ENCODE results near the gene CLASP1. TPM values are rescaled to one million over a fixed set of nuclear protein-coding genes. Genes with fewer than 3 reads are reported as not detected.

Gene CLASP1
- total RNA-seq, 2 donors from 2014 or later: 86.7 to 138 TPM

DNA sequence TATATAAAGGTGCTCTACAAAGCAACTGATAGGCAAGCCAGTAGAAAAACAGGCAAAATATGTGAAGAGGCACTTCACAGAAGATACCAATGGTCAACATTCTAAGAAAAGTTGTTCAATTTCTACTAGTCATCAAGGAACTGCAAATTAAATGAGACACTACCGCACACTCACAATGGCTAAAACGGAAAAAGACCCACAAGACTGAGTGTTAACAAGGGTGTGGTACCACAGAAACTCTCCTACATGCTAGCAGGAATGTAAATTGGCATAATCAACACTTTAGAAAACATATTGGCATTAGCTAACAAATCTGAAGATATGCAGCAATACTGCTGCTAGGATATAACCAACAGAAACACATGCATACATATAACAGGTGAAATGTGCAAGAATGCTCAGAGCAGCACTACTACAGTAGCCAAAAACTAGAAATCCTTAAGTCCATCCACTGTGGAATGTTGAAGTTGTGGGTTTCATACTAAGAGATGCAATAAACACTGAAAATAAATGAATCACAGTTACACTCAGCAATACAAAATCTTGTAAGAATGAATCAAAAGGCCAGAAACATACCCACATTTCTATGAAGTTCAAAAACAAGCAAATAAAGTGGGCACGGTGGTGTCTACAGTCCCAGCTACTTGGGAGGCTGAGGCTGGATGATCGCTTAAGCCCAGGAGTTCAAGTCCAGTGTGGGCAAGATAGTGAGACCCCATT, 109.4 kb downstream of the CLASP1 start:
- ATAC-seq (replicated peaks): peak; percentile 85
- H3K4me3 Mint-ChIP-seq: peak overlapping the region; percentile 45
- peak overlapping the region; percentile 73 for H3K27ac Mint-ChIP-seq
- H3K4me1 Mint-ChIP-seq: peaks cover 28% of the 10 kb centered on the region
- no peaks in the 10 kb centered on the region for H3K36me3 Mint-ChIP-seq (ENCODE audit: low read depth)
- H3K9me3 Mint-ChIP-seq: no peaks in the 10 kb centered on the region
- no peaks in the 10 kb centered on the region for H3K27me3 Mint-ChIP-seq

DNA sequence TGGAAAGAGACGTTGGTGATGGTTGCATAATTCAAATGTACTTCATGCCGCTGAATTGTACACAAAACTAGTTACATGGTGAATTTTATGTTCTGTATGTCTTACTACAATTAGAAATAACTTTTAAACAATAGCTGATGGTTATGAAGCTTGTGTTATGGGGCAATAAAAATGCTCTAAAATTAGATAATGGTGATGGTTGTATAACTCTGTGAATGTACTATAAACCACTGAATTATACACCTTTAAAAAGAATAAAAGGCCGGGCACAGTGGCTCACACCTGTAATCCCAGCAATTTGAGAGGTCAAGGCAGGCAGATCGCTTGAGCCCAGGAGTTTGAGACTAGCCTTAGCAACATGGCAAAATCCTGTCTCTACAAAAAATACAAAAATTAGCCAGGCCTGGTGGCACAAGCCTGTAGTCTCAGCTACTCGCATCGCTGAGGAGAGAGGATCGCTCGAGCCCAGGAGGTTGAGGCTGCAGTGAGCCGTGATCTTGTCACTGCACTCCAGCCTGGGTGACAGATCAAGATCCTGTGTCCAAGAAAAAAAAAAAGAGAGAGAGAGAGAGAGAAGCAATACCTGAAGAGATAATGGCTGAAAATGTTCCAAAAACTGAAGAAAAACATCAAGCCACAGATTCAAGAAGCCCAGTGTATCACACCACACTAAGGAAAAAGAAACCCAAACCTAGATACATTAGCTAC, 112.3 kb downstream of the CLASP1 start:
- Mint-ChIP-seq H3K9me3 (no peaks in the 10 kb centered on the region), H3K36me3 (ENCODE audit: low read depth) (no peaks in the 10 kb centered on the region), H3K4me1 (peaks cover 29% of the 10 kb centered on the region), H3K27ac (no peak overlapping the region), H3K27me3 (no peaks in the 10 kb centered on the region), H3K4me3 (no peak overlapping the region)
- no peak for ATAC-seq (replicated peaks)

DNA sequence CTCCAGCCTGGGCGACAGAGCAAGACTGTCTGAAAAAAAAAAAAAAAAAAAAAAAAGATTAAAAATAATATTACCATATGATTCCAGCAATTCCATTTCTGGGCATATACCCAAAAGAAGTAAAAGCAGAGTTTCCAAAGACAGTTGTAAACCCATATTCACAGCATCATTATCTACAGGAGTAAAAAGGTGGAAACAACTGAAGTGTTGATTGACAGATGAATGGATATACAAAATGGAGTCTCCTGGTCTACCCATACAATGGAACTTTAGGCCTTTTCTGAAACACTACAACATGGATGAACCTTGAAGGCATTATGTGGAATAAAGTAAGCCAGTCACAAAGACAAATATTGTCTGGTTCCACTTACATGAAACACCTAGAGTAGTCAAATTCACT, 112.9 kb downstream of the CLASP1 start:
- no peaks in the 10 kb centered on the region for H3K27me3 Mint-ChIP-seq
- ATAC-seq (replicated peaks): no peak
- peaks cover 29% of the 10 kb centered on the region for H3K4me1 Mint-ChIP-seq
- no peaks in the 10 kb centered on the region for H3K9me3 Mint-ChIP-seq
- no peak overlapping the region for H3K4me3 Mint-ChIP-seq
- H3K27ac Mint-ChIP-seq: no peak overlapping the region
- H3K36me3 Mint-ChIP-seq (ENCODE audit: low read depth): peaks cover under 1% of the 10 kb centered on the region

DNA sequence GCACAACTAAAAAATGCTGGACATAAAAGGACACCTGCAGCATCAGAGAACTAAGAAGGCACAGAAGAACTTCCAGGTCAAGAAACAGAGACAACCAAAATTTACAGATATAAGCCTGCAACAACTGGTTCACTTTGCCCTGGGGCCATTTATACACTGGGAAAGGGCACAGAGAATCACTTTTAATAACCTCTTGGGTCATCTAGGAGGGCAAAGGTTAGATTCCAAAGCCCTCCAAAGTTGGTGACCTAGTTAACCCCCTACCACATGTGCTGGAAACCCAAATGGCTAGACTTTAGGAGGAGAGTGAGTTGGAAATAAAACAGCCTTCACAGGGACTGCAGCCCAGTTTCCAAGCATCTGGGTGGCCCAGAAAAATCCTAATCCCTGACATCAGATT, 115.3 kb downstream of the CLASP1 start:
- no peaks in the 10 kb centered on the region for H3K9me3 Mint-ChIP-seq

DNA sequence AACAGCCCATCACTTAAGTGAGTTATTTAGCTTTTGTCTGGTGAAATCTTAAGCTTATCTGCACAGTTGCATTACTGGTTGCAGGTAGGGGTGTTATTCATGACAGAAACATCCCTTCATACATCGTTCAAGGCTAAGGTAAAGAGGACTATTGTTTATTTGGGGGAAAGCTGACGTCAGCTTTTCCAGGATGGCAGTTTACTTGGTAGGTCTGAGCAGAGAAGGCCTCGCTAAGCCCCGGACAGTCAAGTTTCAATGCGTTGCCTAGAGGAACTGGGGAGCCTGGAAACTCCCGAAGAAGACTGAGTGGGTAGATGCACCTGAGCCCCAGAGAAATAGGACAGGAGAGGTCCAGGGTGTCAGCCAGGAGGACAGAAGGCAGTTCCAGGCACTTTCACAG, 116.4 kb downstream of the CLASP1 start:
- peak overlapping the region; percentile 62 for H3K27ac Mint-ChIP-seq
- H3K27me3 Mint-ChIP-seq: no peaks in the 10 kb centered on the region
- H3K36me3 Mint-ChIP-seq (ENCODE audit: low read depth): peaks cover 35% of the 10 kb centered on the region
- no peak for ATAC-seq (replicated peaks)
- peak overlapping the region; percentile 27 for H3K4me3 Mint-ChIP-seq
- peaks cover 32% of the 10 kb centered on the region for H3K4me1 Mint-ChIP-seq
- no peaks in the 10 kb centered on the region for H3K9me3 Mint-ChIP-seq

More for the DNA sequence above, 115.3 kb downstream of the CLASP1 start:
- Mint-ChIP-seq H3K27me3 (no peaks in the 10 kb centered on the region), H3K36me3 (ENCODE audit: low read depth) (peaks cover 24% of the 10 kb centered on the region), H3K4me1 (peaks cover 26% of the 10 kb centered on the region), H3K4me3 (no peak overlapping the region), H3K27ac (no peak overlapping the region)
- no peak for ATAC-seq (replicated peaks)

DNA sequence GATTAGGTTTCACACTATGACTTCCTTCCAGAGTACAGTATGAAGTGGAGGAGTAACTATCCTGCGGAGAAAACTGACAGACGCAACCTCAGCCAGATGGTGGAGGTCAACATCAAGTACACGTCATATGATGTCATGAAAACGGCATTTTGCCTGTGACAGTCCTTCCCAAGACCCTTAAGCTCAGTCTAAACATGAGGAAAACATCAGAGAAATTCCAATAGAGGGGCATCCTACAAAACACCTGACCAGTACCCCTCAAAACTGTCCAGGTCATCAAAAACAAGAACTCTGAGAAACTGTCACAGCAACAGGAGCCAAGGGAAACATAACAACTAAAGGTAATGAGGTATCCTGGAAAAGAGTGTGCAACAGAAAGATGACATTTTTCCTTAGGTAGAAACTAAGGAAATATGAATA, 116.9 kb downstream of the CLASP1 start:
- peaks cover 38% of the 10 kb centered on the region for H3K4me1 Mint-ChIP-seq
- no peak overlapping the region for H3K27ac Mint-ChIP-seq

DNA sequence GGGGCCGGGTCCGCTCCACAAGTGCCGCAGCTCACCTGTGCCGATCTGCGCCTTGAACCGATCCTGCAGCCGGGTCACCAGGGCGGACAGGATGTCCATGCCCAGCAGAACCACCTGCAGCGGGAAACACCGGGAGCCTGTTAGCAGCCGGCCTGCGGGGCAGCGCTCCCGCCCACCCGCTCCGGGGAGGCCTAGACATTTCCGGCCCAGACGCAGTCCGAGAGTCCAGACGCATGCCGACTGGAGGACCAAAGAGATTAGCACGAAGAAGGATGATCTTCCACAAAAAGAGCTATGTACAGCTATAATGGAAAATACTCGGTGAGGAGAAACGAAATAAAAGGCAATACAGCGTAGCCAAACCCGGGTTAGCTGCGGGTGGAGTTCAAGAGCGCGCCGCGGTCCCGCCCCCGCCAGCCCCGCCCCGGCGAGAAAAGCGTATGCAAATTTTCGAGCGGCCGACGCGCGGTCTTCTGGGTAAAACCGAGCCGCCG, 119.0 kb downstream of the CLASP1 start:
- H3K27ac Mint-ChIP-seq: peak overlapping the region; percentile 95
- ATAC-seq (replicated peaks): peak; percentile 57
- H3K36me3 Mint-ChIP-seq (ENCODE audit: low read depth): peaks cover 61% of the 10 kb centered on the region
- H3K4me3 Mint-ChIP-seq: peak overlapping the region; percentile 82
- H3K4me1 Mint-ChIP-seq: peaks cover 41% of the 10 kb centered on the region
- H3K27me3 Mint-ChIP-seq: no peaks in the 10 kb centered on the region
- no peaks in the 10 kb centered on the region for H3K9me3 Mint-ChIP-seq

More for the DNA sequence above, 116.9 kb downstream of the CLASP1 start:
- Mint-ChIP-seq H3K9me3 (no peaks in the 10 kb centered on the region), H3K36me3 (ENCODE audit: low read depth) (peaks cover 40% of the 10 kb centered on the region), H3K4me3 (peak overlapping the region; percentile 82), H3K27me3 (no peaks in the 10 kb centered on the region)
- ATAC-seq (replicated peaks): no peak

DNA sequence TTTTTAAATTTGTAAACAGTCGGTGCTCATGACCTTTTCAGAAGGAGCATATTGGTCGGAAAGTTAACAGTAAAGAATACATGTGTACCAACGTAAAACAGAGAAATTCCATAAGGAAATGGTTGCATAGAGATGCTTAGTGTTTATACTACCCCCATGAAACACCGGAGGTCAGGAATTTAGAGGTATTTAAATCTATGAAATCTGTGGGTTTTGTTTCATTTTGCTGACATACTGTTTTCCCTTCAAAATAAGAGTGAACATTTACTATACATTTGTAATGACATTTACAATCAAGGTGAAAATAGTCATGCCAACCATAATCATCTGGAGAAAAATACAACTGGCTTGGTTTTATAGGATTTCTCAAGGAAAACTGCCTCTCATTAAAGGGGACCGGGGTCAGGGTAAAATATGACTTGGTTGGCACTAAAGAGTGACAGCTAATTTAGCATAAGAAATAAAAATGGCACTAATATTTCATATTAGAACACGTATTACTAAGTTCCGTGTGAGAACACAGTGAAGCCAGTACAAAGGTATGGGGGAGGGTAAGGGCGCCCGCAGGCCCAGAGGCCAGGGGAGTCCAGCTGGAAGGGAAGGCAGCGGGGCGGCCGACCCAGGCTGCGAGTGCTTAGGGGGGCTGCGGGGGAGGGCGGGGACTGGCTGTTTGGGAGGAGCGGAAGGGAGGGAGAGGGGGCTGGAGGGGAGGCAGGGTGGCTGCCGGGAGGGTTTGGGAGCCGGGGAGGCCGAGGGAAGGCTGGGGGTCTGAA, 119.6 kb downstream of the CLASP1 start:
- H3K27me3 Mint-ChIP-seq: no peaks in the 10 kb centered on the region
- H3K9me3 Mint-ChIP-seq: no peaks in the 10 kb centered on the region
- no peak for ATAC-seq (replicated peaks)
- H3K36me3 Mint-ChIP-seq (ENCODE audit: low read depth): peaks cover 68% of the 10 kb centered on the region
- peak overlapping the region; percentile 95 for H3K27ac Mint-ChIP-seq
- H3K4me3 Mint-ChIP-seq: peak overlapping the region; percentile 82
- H3K4me1 Mint-ChIP-seq: peaks cover 43% of the 10 kb centered on the region

DNA sequence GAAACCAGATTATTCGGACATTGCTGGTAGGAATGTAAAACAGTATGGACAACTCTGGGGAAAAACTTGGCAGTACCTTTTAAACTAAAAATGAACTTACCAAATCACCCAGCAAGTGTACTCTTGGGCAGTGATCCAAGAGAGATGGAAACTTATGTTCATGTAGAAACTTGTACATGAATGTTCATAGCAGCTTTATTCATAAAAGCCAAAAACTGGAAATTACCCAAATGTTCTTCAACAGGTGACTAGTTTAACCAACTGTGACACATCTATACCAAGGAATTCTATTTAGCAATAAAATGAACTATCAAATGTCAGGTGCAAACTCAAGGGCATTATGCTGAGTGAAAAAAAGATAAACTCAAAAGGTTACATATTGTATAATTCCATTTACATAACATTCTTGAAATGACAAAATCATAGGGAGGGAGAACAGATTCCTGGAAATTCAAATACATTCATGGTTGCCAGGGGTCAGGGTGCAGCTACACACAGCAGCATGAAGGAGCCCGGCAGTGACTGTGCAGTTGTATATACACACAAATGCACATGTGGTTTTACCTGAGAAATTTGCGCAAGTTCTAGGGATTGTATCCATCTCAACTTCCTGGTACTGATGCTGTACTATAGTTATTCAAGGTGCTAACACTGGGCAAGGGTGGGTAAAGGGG, 122.1 kb downstream of the CLASP1 start:
- H3K4me1 Mint-ChIP-seq: peaks cover 38% of the 10 kb centered on the region
- H3K36me3 Mint-ChIP-seq (ENCODE audit: low read depth): peaks cover 91% of the 10 kb centered on the region

DNA sequence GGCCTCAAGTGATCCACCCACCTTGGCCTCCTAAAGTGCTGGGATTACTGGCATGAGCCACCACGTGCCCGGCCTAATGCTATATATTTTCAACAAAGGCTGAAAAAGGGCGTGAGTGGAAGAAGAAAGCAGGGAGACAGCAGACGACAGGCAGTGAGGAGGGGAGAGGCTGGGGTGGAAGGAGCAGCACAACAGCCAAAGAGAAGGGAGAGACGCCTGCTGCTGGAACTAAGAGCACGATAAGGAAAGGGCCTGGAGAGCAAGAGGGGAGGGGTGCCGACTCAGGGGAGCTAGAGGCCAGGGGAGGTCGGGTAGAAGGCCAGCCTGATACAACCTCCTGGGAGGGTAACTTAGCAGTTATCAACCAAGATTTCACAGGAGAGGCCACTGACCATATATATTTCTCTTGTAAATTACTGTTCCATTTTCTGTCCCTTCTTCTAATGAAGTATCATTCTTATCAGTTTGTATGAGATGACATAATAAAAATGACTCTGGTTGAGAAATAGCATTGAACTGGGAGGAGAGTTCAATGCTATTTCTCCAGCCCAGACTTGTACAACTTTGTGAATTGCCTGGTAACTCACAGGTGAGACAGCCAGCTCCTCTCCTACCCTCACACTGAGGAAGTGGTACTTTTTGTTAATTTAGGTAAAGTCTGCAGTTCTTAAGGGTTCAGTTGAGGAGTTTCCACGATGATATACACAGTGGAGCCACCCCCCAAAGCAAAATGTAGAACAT, 124.4 kb downstream of the CLASP1 start:
- H3K4me1 Mint-ChIP-seq: peaks cover 33% of the 10 kb centered on the region
- no peak for ATAC-seq (replicated peaks)
- H3K4me3 Mint-ChIP-seq: no peak overlapping the region
- H3K27ac Mint-ChIP-seq: no peak overlapping the region
- peaks cover 99% of the 10 kb centered on the region for H3K36me3 Mint-ChIP-seq (ENCODE audit: low read depth)
- H3K27me3 Mint-ChIP-seq: no peaks in the 10 kb centered on the region
- H3K9me3 Mint-ChIP-seq: no peaks in the 10 kb centered on the region

More for the DNA sequence above, 122.1 kb downstream of the CLASP1 start:
- Mint-ChIP-seq H3K27me3 (no peaks in the 10 kb centered on the region), H3K27ac (peak overlapping the region; percentile 95), H3K9me3 (no peaks in the 10 kb centered on the region), H3K4me3 (peak overlapping the region; percentile 82)
- peak; percentile 55 for ATAC-seq (replicated peaks)

DNA sequence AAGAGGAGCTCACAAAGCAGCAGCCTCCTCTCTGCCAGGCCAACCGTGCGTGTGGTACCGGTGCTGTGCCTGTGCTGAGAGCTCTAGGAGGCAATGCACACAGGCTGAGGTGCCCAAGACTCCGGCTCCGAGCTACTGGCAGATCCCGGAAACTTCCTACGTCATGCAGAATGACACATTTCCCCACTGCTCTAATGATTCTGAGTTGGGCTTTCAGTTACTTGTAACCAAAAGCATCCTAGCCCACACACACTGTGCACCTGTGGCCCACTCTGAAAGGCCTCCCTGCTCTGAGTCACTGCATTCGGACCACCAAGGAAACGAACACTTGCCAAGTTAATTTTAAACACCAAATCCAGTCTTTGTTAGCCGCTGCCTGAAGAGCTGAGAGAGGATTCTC, 127.9 kb downstream of the CLASP1 start:
- Mint-ChIP-seq H3K36me3 (ENCODE audit: low read depth) (peaks cover 99% of the 10 kb centered on the region), H3K27me3 (no peaks in the 10 kb centered on the region), H3K27ac (no peak overlapping the region), H3K4me1 (peaks cover 13% of the 10 kb centered on the region), H3K9me3 (no peaks in the 10 kb centered on the region), H3K4me3 (no peak overlapping the region)
- ATAC-seq (replicated peaks): no peak

DNA sequence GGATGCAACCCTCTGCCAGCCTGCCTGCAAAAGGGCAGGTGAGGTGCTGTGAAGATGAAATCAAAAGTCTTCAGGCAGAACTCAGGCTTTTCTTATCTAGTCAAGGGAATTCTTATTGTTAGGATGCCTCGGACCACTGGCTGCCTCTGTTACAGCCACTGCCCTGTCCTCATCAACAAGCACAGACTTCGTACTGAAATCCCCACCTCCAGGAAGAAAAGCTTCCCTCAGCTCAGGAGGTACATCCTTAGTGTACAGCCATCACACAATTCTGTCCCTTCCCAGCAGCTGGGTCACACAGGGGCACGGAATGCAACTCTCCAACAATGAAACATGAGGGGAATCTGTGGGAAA, 128.6 kb downstream of the CLASP1 start:
- peaks cover 99% of the 10 kb centered on the region for H3K36me3 Mint-ChIP-seq (ENCODE audit: low read depth)
- H3K4me1 Mint-ChIP-seq: peaks cover 7% of the 10 kb centered on the region
- ATAC-seq (replicated peaks): no peak
- no peaks in the 10 kb centered on the region for H3K27me3 Mint-ChIP-seq
- H3K9me3 Mint-ChIP-seq: no peaks in the 10 kb centered on the region
- no peak overlapping the region for H3K27ac Mint-ChIP-seq
- H3K4me3 Mint-ChIP-seq: no peak overlapping the region

DNA sequence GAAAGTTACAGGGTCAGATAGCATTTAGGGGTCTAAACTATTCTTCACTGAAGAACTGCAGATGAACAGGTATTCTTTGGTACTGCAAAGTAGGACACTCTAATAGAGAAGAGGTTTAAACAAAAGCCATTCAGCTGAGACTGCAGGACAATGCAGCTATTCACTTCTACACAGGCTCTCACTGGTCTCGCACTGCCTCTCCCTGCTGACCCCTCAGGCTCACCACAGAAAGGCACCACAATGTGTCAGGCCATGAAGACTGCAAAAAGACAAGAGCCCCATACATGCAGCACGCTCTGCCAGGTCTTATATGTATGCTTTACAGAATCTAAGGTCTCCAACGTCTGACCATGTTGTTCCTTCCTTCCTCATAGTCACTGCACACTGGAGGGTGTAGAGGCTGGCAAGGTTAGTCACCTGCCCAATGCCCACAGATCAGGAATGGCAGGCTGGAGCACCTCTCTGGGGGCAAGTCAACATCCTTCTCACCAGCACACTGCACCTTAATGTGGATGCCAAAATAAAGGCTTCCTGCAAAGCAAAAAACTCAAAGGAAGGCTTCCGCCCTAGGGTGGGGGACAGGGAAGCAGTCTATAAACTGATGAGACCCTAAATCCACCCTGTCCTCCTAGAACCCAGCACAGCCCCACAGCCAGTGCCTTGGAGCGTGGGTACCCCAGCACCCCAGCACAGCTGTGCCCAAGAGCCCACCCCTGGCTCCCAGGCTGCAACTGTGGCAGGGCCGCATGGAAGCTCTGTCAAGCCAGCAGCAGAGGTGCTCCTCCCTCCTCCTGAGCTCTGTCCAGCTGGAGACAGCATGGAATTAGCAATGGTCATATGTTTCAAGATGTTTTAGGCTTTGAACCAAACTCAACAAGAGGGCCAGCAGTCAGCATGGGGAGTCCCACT, 129.3 kb downstream of the CLASP1 start:
- H3K4me1 Mint-ChIP-seq: peaks cover 7% of the 10 kb centered on the region
- H3K36me3 Mint-ChIP-seq (ENCODE audit: low read depth): peaks cover 99% of the 10 kb centered on the region

More for the DNA sequence above, 129.3 kb downstream of the CLASP1 start:
- no peak for ATAC-seq (replicated peaks)
- no peak overlapping the region for H3K27ac Mint-ChIP-seq
- H3K27me3 Mint-ChIP-seq: no peaks in the 10 kb centered on the region
- H3K4me3 Mint-ChIP-seq: no peak overlapping the region
- no peaks in the 10 kb centered on the region for H3K9me3 Mint-ChIP-seq

Measured in activated T-helper 17 cell treated with anti-CD3 and anti-CD28 coated beads, Interleukin-2, amount 50 U/mL, for 72 hours (primary cell).